Fibroblast of skin of right biceps (primary cell): ENCODE results near the gene SLC25A19.

Experiments
- DNase-seq: peaks from one replicate; pipeline ENCODE4 v3.0.0-alpha.2; 2013

The SLC25A19 gene

DNA sequence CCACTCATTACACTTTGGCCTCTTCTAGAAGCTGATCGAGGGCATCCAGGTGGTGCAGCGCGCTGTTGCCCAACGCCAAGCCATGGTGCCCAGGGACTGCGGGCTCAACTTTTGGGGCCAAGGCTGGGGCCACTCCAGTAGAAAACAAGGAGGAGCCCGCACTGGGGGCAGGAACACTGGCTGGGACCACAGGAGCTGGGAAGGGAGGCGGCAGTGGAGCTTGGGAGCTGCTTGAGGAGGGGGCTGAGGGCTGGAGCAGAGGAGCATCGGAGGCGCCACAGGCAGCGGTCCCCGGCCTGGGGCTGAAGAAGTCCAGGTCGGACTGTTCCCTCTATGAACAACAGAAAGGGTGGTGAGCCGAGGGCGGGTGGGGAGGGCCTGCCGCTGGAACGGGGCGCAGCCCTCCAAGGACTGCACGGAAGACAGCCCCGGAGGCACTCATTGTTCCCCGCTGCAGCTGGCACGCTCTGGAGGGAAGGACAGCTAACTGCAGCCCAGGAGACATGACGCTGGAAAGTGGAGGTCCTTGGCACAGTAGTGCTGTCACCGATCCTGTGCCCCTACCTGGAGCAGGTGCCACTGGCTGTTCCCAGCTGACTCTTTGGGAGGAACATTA is 49.3 kb downstream of the SLC25A19 start:
- DNase-seq, result no peak

DNA sequence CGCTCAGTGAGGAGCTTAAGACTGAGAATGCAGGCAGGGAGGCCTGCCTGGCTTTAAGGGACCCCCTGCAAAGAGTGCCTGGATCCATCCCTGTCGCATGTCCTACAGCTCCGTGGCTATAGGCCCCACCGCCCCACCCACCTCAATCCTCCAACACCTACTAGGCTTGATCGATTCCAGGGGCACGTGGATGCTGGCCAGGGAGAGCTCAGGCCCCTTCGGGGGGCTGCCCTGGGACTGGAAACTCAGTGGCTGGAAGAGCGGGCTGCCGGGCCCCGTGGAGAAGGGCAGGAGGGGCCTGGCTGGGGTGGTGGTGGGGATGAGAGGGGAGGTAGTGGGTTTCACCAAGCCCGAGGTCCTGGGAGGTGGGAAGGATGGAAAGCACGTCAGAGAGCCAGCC is 50.0 kb downstream of the SLC25A19 start:
- DNase-seq, result no peak

DNA sequence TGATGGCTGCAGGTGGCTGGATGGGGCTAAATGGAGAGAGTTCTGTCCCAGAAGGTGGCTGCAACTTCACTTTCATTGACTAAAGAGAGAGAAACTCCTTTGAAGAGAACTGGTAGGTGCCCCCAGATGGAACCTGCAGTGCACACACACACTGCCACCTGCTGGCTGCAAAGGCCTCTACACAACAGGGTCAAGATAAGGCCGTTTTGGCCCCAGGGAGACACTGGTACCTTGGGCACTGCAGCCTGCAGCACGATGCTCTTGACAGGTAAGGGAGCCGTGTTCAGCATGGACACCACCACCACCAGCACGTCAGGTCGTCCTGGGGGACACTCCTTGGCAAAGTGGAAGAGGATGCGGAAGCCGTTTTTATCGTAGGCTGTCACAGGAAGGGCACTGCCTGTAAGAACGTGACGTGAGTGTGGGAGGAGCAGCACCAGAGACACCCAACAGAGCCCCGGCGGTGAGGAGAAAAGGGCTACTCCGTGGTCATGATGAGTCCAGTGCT is 50.5 kb downstream of the SLC25A19 start:
- peak; percentile 57 for DNase-seq

DNA sequence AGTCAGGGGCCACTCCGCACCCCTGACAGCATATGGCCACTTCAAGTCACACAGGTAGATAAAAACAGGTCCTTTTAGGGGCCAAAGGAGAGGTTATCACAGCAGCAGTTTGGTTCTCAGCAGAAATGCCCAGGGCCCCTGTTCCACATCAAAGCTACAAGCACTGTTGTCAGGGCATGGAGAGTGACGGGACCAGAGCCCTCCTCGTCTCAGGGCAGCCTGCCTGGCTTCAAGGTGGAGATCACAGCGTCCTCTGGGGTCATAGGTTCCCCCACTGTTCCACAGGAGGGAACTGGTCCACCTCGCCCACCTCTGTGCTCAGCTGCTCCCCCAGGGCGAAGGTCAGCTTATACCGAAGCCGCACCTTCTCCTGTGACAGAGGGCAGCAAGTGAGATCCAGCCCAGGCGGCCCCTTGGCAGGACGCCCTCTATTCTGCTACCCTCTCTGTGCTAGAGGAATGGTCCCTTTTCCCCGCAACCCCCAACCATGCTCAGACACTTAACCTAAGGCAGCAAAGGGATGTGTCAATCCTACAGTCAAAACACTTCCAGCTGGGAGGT is 51.1 kb downstream of the SLC25A19 start:
- no peak for DNase-seq

GRCh38 chr17:75237100-75238014 is 51.9 kb downstream of the SLC25A19 start:
- DNase-seq, result no peak

DNA sequence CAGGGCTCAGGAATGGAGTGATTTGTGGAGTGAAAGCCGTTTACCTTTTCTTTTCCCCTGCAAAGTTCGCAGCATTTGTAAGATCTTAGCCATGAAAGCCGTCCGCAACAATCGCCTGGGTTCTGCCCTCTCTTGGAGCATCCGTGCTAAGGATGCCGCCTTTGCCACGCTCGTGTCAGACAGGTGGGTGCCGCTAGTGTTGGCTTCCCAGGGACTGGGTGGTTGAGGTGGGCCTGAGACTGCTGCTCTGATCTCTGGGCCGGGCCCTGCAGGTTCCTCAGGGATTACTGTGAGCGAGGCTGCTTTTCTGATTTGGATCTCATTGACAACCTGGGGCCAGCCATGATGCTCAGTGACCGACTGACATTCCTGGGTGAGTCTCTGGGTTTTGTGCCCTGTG is 56.4 kb downstream of the SLC25A19 start:
- no peak for DNase-seq

DNA sequence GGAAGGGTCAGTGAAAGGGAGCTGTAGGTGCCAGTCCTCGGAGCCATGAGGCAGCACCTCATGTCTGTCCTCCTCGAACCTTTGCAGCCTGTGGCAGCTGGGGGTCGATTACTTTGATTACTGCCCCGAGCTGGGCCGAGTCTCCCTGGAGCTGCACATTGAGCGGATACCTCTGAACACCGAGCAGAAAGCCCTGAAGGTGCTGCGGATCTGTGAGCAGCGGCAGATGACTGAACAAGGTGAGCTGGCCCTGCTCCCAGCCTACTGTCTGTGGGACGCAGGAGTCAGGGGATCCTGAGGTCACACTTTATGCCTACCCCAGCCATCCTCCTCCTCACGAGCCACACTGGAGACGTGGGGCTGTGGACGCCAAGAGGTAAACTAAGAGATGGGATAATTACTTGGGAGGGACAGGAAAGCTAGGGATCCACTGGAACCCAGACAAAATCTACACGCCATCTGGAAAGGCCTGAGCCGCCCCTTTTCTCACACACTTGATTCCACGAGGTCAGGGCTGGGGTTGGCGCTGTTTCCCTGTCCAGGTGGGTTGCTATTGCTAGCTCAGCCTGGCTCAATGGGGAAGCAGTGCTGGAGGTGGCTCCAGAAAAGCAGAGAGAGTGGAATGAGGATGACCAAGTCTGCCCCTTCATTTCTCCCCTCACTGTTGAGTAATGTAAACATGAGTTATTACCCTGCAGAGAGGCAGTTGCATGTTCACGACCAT is 57.3 kb downstream of the SLC25A19 start:
- DNase-seq, result no peak

- DNase-seq, result no peak
Observed at GRCh38 chr17:75231071-75231470, 58.2 kb downstream of the SLC25A19 start.

GRCh38 chr17:75228847-75229246 is 60.4 kb downstream of the SLC25A19 start:
- no peak for DNase-seq

- no peak for DNase-seq
Observed at GRCh38 chr17:75228305-75228704, 60.9 kb downstream of the SLC25A19 start.

DNA sequence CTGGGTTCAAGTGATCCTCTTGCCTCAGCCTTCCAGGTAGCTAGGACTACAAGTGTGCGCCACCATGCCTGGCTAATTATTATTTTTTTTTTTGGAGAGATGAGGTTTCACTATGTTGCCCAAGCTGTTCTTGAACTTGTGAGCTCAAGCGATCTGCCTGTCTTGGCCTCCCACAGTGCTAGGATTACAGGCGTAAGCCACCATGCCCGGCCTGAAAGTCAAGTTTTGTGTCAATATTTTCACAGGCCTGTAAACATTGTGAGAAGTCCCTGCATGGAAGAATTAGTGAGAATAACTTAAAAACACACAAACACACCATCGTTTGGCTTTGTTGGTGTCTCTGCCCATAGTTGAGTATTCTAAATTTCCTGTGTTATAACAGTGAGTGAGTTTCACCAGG is 61.5 kb downstream of the SLC25A19 start:
- DNase-seq, result no peak

GRCh38 chr17:75225016-75225415 is 64.2 kb downstream of the SLC25A19 start:
- no peak for DNase-seq
